IPS-18a (cell line): ENCODE results near the gene SPEF2.

Experiments used
- H3K27ac ChIP-seq: one replicate; pipeline ENCODE4 v1.5.1; 2013; ENCODE audit warnings: low read length
- H3K27me3 ChIP-seq: one replicate; pipeline ENCODE4 v1.6.1; 2013; ENCODE audit warnings: mild to moderate bottlenecking, low read length; ENCODE audit not compliant: control insufficient read depth, insufficient read depth
- H3K36me3 ChIP-seq: one replicate; pipeline ENCODE4 v1.6.1; 2013; ENCODE audit warnings: low read depth, low read length; ENCODE audit not compliant: control insufficient read depth
- H3K4me1 ChIP-seq: one replicate; pipeline ENCODE4 v1.6.1; 2013; ENCODE audit warnings: low read depth, low read length; ENCODE audit not compliant: control insufficient read depth
- H3K4me3 ChIP-seq: one replicate; pipeline ENCODE4 v1.5.1; 2013; ENCODE audit warnings: low read length
- H3K9ac ChIP-seq: one replicate; pipeline ENCODE4 v1.6.1; 2013; ENCODE audit warnings: mild to moderate bottlenecking, low read length, moderate library complexity
- H3K9me3 ChIP-seq: one replicate; pipeline ENCODE4 v1.6.1; 2013; ENCODE audit warnings: low read depth, low read length; ENCODE audit not compliant: control insufficient read depth

SPEF2 gene

GRCh38 chr5:35736280-35736679 is 118.6 kb downstream of the SPEF2 start:
- H3K9ac ChIP-seq, result no peak overlapping the region
- H3K4me3 ChIP-seq, result no peak overlapping the region
- no peaks in the 10 kb centered on the region for H3K4me1 ChIP-seq
- no peak overlapping the region for H3K27ac ChIP-seq
- no peaks in the 10 kb centered on the region for H3K9me3 ChIP-seq
- H3K36me3 ChIP-seq, result no peaks in the 10 kb centered on the region
- H3K27me3 ChIP-seq, result peaks cover 7% of the 10 kb centered on the region

GRCh38 chr5:35741126-35741716 is 123.6 kb downstream of the SPEF2 start:
- H3K27ac ChIP-seq, result no peak overlapping the region
- H3K9ac ChIP-seq, result no peak overlapping the region
- H3K36me3 ChIP-seq, result no peaks in the 10 kb centered on the region
- no peaks in the 10 kb centered on the region for H3K9me3 ChIP-seq
- H3K4me1 ChIP-seq, result no peaks in the 10 kb centered on the region
- H3K4me3 ChIP-seq, result no peak overlapping the region
- peaks cover 33% of the 10 kb centered on the region for H3K27me3 ChIP-seq

GRCh38 chr5:35741971-35742370 is 124.3 kb downstream of the SPEF2 start:
- Histone ChIP-seq H3K36me3 (no peaks in the 10 kb centered on the region), H3K27me3 (peaks cover 40% of the 10 kb centered on the region), H3K9ac (no peak overlapping the region), H3K4me3 (no peak overlapping the region), H3K27ac (no peak overlapping the region), H3K4me1 (no peaks in the 10 kb centered on the region), H3K9me3 (no peaks in the 10 kb centered on the region)

- no peaks in the 10 kb centered on the region for H3K4me1 ChIP-seq
- peaks cover 53% of the 10 kb centered on the region for H3K27me3 ChIP-seq
- H3K4me3 ChIP-seq, result no peak overlapping the region
- no peak overlapping the region for H3K9ac ChIP-seq
- H3K27ac ChIP-seq, result no peak overlapping the region
- H3K36me3 ChIP-seq, result no peaks in the 10 kb centered on the region
- no peaks in the 10 kb centered on the region for H3K9me3 ChIP-seq
Measured at GRCh38 chr5:35743644-35744043, 126.0 kb downstream of the SPEF2 start.

- H3K4me1 ChIP-seq, result no peaks in the 10 kb centered on the region
- H3K36me3 ChIP-seq, result no peaks in the 10 kb centered on the region
- H3K27me3 ChIP-seq, result peaks cover 66% of the 10 kb centered on the region
- H3K4me3 ChIP-seq, result no peak overlapping the region
- no peak overlapping the region for H3K27ac ChIP-seq
- no peaks in the 10 kb centered on the region for H3K9me3 ChIP-seq
- no peak overlapping the region for H3K9ac ChIP-seq
Measured at GRCh38 chr5:35745193-35745592, 127.5 kb downstream of the SPEF2 start.

GRCh38 chr5:35745660-35746059 is 128.0 kb downstream of the SPEF2 start:
- Histone ChIP-seq H3K27ac (no peak overlapping the region), H3K4me1 (no peaks in the 10 kb centered on the region), H3K9ac (no peak overlapping the region), H3K9me3 (no peaks in the 10 kb centered on the region), H3K27me3 (peaks cover 69% of the 10 kb centered on the region), H3K4me3 (no peak overlapping the region), H3K36me3 (no peaks in the 10 kb centered on the region)

GRCh38 chr5:35752012-35752411 is 134.3 kb downstream of the SPEF2 start:
- H3K4me3 ChIP-seq, result no peak overlapping the region
- no peaks in the 10 kb centered on the region for H3K36me3 ChIP-seq
- no peaks in the 10 kb centered on the region for H3K9me3 ChIP-seq
- H3K27me3 ChIP-seq, result peaks cover 94% of the 10 kb centered on the region
- no peak overlapping the region for H3K9ac ChIP-seq
- H3K27ac ChIP-seq, result no peak overlapping the region
- H3K4me1 ChIP-seq, result peaks cover 13% of the 10 kb centered on the region

- Histone ChIP-seq H3K9ac (no peak overlapping the region), H3K27ac (no peak overlapping the region), H3K27me3 (peaks cover 98% of the 10 kb centered on the region), H3K36me3 (no peaks in the 10 kb centered on the region), H3K4me3 (no peak overlapping the region), H3K4me1 (peaks cover 13% of the 10 kb centered on the region), H3K9me3 (no peaks in the 10 kb centered on the region)
Measured at GRCh38 chr5:35753500-35753899, 135.8 kb downstream of the SPEF2 start.

- H3K4me3 ChIP-seq, result no peak overlapping the region
- no peak overlapping the region for H3K9ac ChIP-seq
- peaks cover 13% of the 10 kb centered on the region for H3K4me1 ChIP-seq
- H3K9me3 ChIP-seq, result no peaks in the 10 kb centered on the region
- no peak overlapping the region for H3K27ac ChIP-seq
- H3K27me3 ChIP-seq, result peaks cover 98% of the 10 kb centered on the region
- no peaks in the 10 kb centered on the region for H3K36me3 ChIP-seq
Measured at GRCh38 chr5:35754481-35754880, 136.8 kb downstream of the SPEF2 start.

GRCh38 chr5:35755966-35756365 is 138.3 kb downstream of the SPEF2 start:
- H3K27me3 ChIP-seq, result peaks cover 100% of the 10 kb centered on the region

GRCh38 chr5:35758151-35758724 is 140.6 kb downstream of the SPEF2 start:
- H3K27me3 ChIP-seq, result peaks cover 99% of the 10 kb centered on the region
- no peaks in the 10 kb centered on the region for H3K9me3 ChIP-seq
- no peak overlapping the region for H3K27ac ChIP-seq
- peaks cover 11% of the 10 kb centered on the region for H3K4me1 ChIP-seq
- no peak overlapping the region for H3K9ac ChIP-seq
- H3K36me3 ChIP-seq, result no peaks in the 10 kb centered on the region
- no peak overlapping the region for H3K4me3 ChIP-seq

More at GRCh38 chr5:35755966-35756365, 138.3 kb downstream of the SPEF2 start:
- Histone ChIP-seq H3K4me3 (no peak overlapping the region), H3K9me3 (no peaks in the 10 kb centered on the region), H3K4me1 (peaks cover 13% of the 10 kb centered on the region), H3K27ac (no peak overlapping the region), H3K9ac (no peak overlapping the region), H3K36me3 (no peaks in the 10 kb centered on the region)

GRCh38 chr5:35761541-35761940 is 143.9 kb downstream of the SPEF2 start:
- H3K9ac ChIP-seq, result no peak overlapping the region
- no peaks in the 10 kb centered on the region for H3K36me3 ChIP-seq
- peaks cover 84% of the 10 kb centered on the region for H3K27me3 ChIP-seq
- no peak overlapping the region for H3K27ac ChIP-seq
- no peak overlapping the region for H3K4me3 ChIP-seq
- no peaks in the 10 kb centered on the region for H3K4me1 ChIP-seq
- H3K9me3 ChIP-seq, result no peaks in the 10 kb centered on the region
